Measurements from ENCODE around the gene ATP1A1. TPM values are rescaled to one million over a fixed set of nuclear protein-coding genes. Genes with fewer than 3 reads are reported as not detected.

Gene ATP1A1
- total and polyA plus RNA-seq, 2 donors (not counting 1 experiment from before 2014, with no cell fraction given), result 141 to 230 TPM

DNA sequence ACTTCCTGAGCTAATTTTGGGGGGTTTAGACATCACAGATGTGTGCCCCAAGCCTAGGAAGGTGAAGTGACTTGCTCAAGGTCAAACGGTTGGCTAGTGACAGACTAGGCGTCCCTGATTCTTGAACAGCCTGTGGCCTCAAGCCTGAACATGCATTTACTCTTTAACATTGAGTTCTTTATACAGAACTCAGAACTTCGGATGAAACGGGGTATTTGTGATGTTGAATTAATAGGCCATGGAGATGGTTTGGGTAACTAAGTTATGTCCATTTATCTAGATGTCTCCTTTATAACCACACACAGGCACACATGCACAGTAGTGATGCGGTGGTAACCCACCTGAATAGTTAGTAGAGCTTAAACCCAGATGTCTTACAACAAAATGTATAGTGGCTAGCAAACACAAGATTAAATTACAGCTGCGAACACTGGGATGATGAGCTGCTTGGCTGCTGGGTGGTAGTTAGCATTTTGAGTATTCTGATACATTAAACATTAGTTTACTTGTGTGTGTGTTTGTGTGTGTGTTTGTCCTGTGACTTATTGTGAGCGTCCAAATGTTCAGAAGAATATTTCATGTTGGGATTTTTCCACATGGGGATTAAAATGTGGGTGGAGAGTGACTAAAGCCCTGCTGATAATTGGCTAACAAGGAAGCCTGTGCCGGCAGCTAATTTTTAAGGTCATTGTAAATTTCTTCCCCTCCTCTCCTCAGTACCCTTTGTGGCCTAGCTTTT, 2.3 kb downstream of the ATP1A1 start:
- no peak for DNase-seq (ENCODE audit: low read depth in 2 of 2)
- peaks cover 51% of the 10 kb centered on the region for H3K79me2 ChIP-seq (ENCODE audit: control insufficient read depth, insufficient read depth, low read length)
- H3K4me3 ChIP-seq (replicated peaks in 1 of 4; ENCODE audit: control extremely low read depth in 1 of 4, insufficient read depth in 1 of 4, low read depth in 3 of 4, low read length in 4 of 4), result peak overlapping the region; percentile 14 to 92 (median 79)

DNA sequence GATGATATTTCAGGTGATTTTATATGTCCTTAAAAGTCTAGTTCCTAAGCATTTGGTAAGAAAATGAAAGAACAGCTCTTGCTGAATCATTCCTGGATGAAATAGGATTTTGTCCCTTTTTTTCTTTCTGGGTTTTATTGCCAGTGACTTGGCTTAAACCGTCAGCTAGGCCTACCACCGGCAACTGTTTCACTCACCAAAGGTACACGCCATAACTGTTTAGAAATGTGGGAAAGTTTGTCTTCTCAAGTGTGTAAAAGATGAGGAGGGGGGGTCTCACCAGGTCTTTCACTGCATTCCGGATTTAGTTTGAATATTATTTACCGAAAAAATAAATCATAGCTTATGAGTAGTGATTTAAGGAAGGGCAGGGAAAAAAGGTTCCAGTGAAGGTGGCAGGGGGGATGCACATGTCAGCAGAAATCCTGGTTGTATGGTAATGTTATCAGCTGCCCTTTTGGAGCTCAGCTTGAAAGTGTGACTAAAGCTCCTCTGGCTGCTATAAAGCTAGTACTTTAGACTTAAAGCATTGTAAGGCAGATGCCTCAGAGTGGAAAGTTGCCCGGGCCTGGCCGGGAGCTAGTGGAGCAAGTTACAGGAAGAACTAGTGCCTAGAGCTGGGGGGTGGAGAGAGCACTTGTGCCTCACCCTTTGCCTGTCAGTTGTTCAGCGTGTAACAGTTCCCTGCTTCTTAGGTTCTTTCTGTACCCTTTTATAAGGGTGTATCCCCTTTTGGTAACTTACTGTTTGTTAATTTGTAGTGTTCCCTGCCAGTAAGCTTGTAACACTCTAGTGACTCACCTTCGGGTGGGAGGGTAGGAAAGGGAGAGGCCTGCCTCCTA, 3.1 kb downstream of the ATP1A1 start:
- TF ChIP-seq, protein P1, sequence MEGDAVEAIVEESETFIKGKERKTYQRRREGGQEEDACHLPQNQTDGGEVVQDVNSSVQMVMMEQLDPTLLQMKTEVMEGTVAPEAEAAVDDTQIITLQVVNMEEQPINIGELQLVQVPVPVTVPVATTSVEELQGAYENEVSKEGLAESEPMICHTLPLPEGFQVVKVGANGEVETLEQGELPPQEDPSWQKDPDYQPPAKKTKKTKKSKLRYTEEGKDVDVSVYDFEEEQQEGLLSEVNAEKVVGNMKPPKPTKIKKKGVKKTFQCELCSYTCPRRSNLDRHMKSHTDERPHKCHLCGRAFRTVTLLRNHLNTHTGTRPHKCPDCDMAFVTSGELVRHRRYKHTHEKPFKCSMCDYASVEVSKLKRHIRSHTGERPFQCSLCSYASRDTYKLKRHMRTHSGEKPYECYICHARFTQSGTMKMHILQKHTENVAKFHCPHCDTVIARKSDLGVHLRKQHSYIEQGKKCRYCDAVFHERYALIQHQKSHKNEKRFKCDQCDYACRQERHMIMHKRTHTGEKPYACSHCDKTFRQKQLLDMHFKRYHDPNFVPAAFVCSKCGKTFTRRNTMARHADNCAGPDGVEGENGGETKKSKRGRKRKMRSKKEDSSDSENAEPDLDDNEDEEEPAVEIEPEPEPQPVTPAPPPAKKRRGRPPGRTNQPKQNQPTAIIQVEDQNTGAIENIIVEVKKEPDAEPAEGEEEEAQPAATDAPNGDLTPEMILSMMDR (conservative IDR thresholded peaks at IDR 0.05 in 1 of 2, IDR thresholded peaks at IDR 0.05 in 1 of 2; ENCODE audit: low read depth in 1 of 2, low read length in 2 of 2), result no peak
- TF ChIP-seq EZH2 (IDR thresholded peaks at IDR 0.05; ENCODE audit: low read length, missing control alignments), result no peak
- H2AFZ ChIP-seq (ENCODE audit: low read length), result no peak overlapping the region
- no peaks in the 10 kb centered on the region for H3K27me3 ChIP-seq (ENCODE audit: control insufficient read depth, insufficient read depth, low read length)
- peak overlapping the region; percentile 94 for H3K4me2 ChIP-seq (ENCODE audit: extremely low read depth, insufficient read depth, low read length)
- H3K27ac ChIP-seq (ENCODE audit: insufficient read depth, low read length), result peak overlapping the region; percentile 57
- no peak overlapping the region for H3K9ac ChIP-seq (ENCODE audit: insufficient read depth, low read length)
- H3K4me3 ChIP-seq (replicated peaks in 1 of 4; ENCODE audit: control extremely low read depth in 1 of 4, insufficient read depth in 1 of 4, low read depth in 3 of 4, low read length in 4 of 4), result peak overlapping the region in 3 of 4 experiments; percentile 14 to 92 (median 85)
- peak; percentile 84 to 88 for DNase-seq (ENCODE audit: low read depth in 2 of 2)
- H3K36me3 ChIP-seq (ENCODE audit: control insufficient read depth, insufficient read depth, low read length), result no peaks in the 10 kb centered on the region
- H4K20me1 ChIP-seq (ENCODE audit: control insufficient read depth, extremely low read depth, insufficient read depth, low read length), result no peaks in the 10 kb centered on the region
- no peaks in the 10 kb centered on the region for H3K9me3 ChIP-seq (ENCODE audit: control insufficient read depth, insufficient read depth, low read depth, low read length)
- peaks cover 59% of the 10 kb centered on the region for H3K79me2 ChIP-seq (ENCODE audit: control insufficient read depth, insufficient read depth, low read length)
- peaks cover 26% of the 10 kb centered on the region for H3K4me1 ChIP-seq (ENCODE audit: control insufficient read depth, extremely low read depth, insufficient read depth, low read length)

More for the DNA sequence above, 2.3 kb downstream of the ATP1A1 start:
- Histone ChIP-seq H3K27me3 (ENCODE audit: control insufficient read depth, insufficient read depth, low read length) (peaks cover 1% of the 10 kb centered on the region), H3K9ac (ENCODE audit: insufficient read depth, low read length) (no peak overlapping the region), H3K27ac (ENCODE audit: insufficient read depth, low read length) (peak overlapping the region; percentile 57), H2AFZ (ENCODE audit: low read length) (no peak overlapping the region), H3K4me2 (ENCODE audit: extremely low read depth, insufficient read depth, low read length) (peak overlapping the region; percentile 94), H3K4me1 (ENCODE audit: control insufficient read depth, extremely low read depth, insufficient read depth, low read length) (peaks cover 26% of the 10 kb centered on the region), H4K20me1 (ENCODE audit: control insufficient read depth, extremely low read depth, insufficient read depth, low read length) (no peaks in the 10 kb centered on the region), H3K9me3 (ENCODE audit: control insufficient read depth, insufficient read depth, low read depth, low read length) (no peaks in the 10 kb centered on the region), H3K36me3 (ENCODE audit: control insufficient read depth, insufficient read depth, low read length) (no peaks in the 10 kb centered on the region)
- TF ChIP-seq, protein P1 (conservative IDR thresholded peaks at IDR 0.05 in 1 of 2, IDR thresholded peaks at IDR 0.05 in 1 of 2; ENCODE audit: low read depth in 1 of 2, low read length in 2 of 2), result no peak
- TF ChIP-seq EZH2 (IDR thresholded peaks at IDR 0.05; ENCODE audit: low read length, missing control alignments), result no peak

DNA sequence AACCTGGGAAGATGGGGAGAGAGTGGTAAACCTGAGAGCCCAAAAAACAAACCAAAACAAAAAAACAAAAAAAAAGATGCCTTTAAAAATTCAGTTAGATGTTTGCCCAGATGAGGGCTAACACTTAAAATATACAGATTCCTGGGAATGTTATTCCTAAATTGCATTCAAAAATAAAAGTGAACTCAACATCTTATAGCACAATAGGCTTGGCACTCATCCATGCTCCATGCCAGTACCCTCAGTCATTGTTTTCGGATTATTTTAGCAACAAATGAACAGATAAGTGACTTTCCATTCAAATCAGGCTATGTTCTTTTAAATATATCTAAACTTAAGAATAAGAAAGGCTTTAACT, 3.7 kb downstream of the ATP1A1 start:
- DNase-seq (ENCODE audit: low read depth in 2 of 2), result no peak
- no peaks in the 10 kb centered on the region for H4K20me1 ChIP-seq (ENCODE audit: control insufficient read depth, extremely low read depth, insufficient read depth, low read length)
- H3K4me1 ChIP-seq (ENCODE audit: control insufficient read depth, extremely low read depth, insufficient read depth, low read length), result peaks cover 26% of the 10 kb centered on the region
- H2AFZ ChIP-seq (ENCODE audit: low read length), result no peak overlapping the region
- no peaks in the 10 kb centered on the region for H3K9me3 ChIP-seq (ENCODE audit: control insufficient read depth, insufficient read depth, low read depth, low read length)
- H3K27me3 ChIP-seq (ENCODE audit: control insufficient read depth, insufficient read depth, low read length), result no peaks in the 10 kb centered on the region
- TF ChIP-seq, protein P1 (conservative IDR thresholded peaks at IDR 0.05 in 1 of 2, IDR thresholded peaks at IDR 0.05 in 1 of 2; ENCODE audit: low read depth in 1 of 2, low read length in 2 of 2), result no peak
- no peak for TF ChIP-seq EZH2 (IDR thresholded peaks at IDR 0.05; ENCODE audit: low read length, missing control alignments)
- peaks cover 64% of the 10 kb centered on the region for H3K79me2 ChIP-seq (ENCODE audit: control insufficient read depth, insufficient read depth, low read length)
- H3K4me2 ChIP-seq (ENCODE audit: extremely low read depth, insufficient read depth, low read length), result peak overlapping the region; percentile 93
- H3K36me3 ChIP-seq (ENCODE audit: control insufficient read depth, insufficient read depth, low read length), result no peaks in the 10 kb centered on the region
- peak overlapping the region; percentile 81 for H3K27ac ChIP-seq (ENCODE audit: insufficient read depth, low read length)
- H3K9ac ChIP-seq (ENCODE audit: insufficient read depth, low read length), result no peak overlapping the region
- H3K4me3 ChIP-seq (replicated peaks in 1 of 4; ENCODE audit: control extremely low read depth in 1 of 4, insufficient read depth in 1 of 4, low read depth in 3 of 4, low read length in 4 of 4), result peak overlapping the region in 2 of 4 experiments; percentile 85 to 92
